ENCODE data around the gene CRB2.

GRCh38 chr9:123315635-123316034, 40.4 kb upstream of the CRB2 start:
- no peak for TF ChIP-seq ARNT (IDR thresholded peaks at IDR 0.05)
- TF ChIP-seq SP1 (IDR thresholded peaks at IDR 0.05) = no peak
- no peak for TF ChIP-seq SUZ12 (IDR thresholded peaks at IDR 0.05)
- TF ChIP-seq, protein P1, sequence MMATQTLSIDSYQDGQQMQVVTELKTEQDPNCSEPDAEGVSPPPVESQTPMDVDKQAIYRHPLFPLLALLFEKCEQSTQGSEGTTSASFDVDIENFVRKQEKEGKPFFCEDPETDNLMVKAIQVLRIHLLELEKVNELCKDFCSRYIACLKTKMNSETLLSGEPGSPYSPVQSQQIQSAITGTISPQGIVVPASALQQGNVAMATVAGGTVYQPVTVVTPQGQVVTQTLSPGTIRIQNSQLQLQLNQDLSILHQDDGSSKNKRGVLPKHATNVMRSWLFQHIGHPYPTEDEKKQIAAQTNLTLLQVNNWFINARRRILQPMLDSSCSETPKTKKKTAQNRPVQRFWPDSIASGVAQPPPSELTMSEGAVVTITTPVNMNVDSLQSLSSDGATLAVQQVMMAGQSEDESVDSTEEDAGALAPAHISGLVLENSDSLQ (IDR thresholded peaks at IDR 0.05) = no peak
- no peak for TF ChIP-seq BHLHE40 (IDR thresholded peaks at IDR 0.05; ENCODE audit: borderline replicate concordance)
- no peak for TF ChIP-seq FOXK2 (IDR thresholded peaks at IDR 0.05)
